Ascending aorta (tissue), 2 donors: ENCODE measurements around the gene GABRG3. TPM values are rescaled to one million over a fixed set of nuclear protein-coding genes. Genes with fewer than 3 reads are reported as not detected.

ENCODE experiments used
- DNase-seq, 2 donors: peaks; one replicate each; pipeline ENCODE4 v3.0.0-alpha.2; 2019; ENCODE audit warnings: low spot score in 2 of 2
- H3K27ac ChIP-seq, 2 donors: fragments of 200-600 bp; sonication (generic); one replicate each; pipeline ENCODE4 v1.5.1; 2016 to 2017; ENCODE audit warnings: mild to moderate bottlenecking in 1 of 2
- H3K27me3 ChIP-seq: fragments of 200-600 bp; sonication (generic); one replicate; pipeline ENCODE4 v1.5.1; 2017
- H3K36me3 ChIP-seq, 2 donors: fragments of 200-600 bp; sonication (generic); one replicate each; pipeline ENCODE4 v1.5.1; 2016
- H3K4me1 ChIP-seq, 2 donors: fragments of 200-600 bp; sonication (generic); one replicate each; pipeline ENCODE4 v1.5.1; 2016 to 2017; ENCODE audit warnings: mild to moderate bottlenecking in 1 of 2
- H3K4me3 ChIP-seq, 2 donors: fragments of 200-600 bp; sonication (generic); one replicate each; pipeline ENCODE4 v1.5.1; 2016 to 2017; ENCODE audit warnings: mild to moderate bottlenecking in 1 of 2
- H3K9me3 ChIP-seq, 2 donors: fragments of 200-600 bp; sonication (generic); one replicate each; pipeline ENCODE4 v1.5.1; 2016
- CTCF ChIP-seq, 3 experiments: fragments of 200-600 bp in 2 of 3; fragments of 450-650 bp in 1 of 3; sonication (generic) in 2 of 3; IDR thresholded peaks; one replicate each; pipeline ENCODE4 v1.5.1; 2016 to 2019; ENCODE audit warnings: antibody characterized with exemption in 3 of 3, mild to moderate bottlenecking in 1 of 3, moderate library complexity in 1 of 3
- intact Hi-C: fragments of 100-400 bp; cut with DNase I; formaldehyde crosslinking; loops from one replicate; pipeline ENCODE4 v1.15.1; 2023
- total RNA-seq: library from RNA; depleted of rRNA; stranded (reverse); fragments of >200 nt; gene quantifications from one replicate; pipeline ENCODE4 v1.1.0, GENCODE V29; 2016

Gene GABRG3
- total RNA-seq, 1 donor from 2014 or later, result not detected

GRCh38 chr15:27084844-27085243, 113.9 kb downstream of the GABRG3 start:
- DNase-seq, result no peak
- no peaks in the 10 kb centered on the region for H3K27me3 ChIP-seq
- intact Hi-C loops, result no loop called here
- no peaks in the 10 kb centered on the region for H3K36me3 ChIP-seq
- H3K9me3 ChIP-seq, result peaks cover 0 to 9% of the 10 kb centered on the region in 2 donors
- no peak overlapping the region for H3K27ac ChIP-seq
- no peak for TF ChIP-seq CTCF (IDR thresholded peaks at IDR 0.05)
- no peak overlapping the region for H3K4me3 ChIP-seq
- H3K4me1 ChIP-seq, result no peaks in the 10 kb centered on the region

- H3K36me3 ChIP-seq, result no peaks in the 10 kb centered on the region
- no peaks in the 10 kb centered on the region for H3K27me3 ChIP-seq
- H3K9me3 ChIP-seq, result peaks cover 0 to 10% of the 10 kb centered on the region in 2 donors
- no peaks in the 10 kb centered on the region for H3K4me1 ChIP-seq
- DNase-seq, result no peak
- H3K4me3 ChIP-seq, result no peak overlapping the region
- H3K27ac ChIP-seq, result no peak overlapping the region
- TF ChIP-seq CTCF (IDR thresholded peaks at IDR 0.05), result no peak
- intact Hi-C loops, result no loop called here
These were observed 115.2 kb downstream of the GABRG3 start for GRCh38 chr15:27086149-27086548.

- Histone ChIP-seq H3K36me3 (no peaks in the 10 kb centered on the region), H3K4me3 (no peak overlapping the region), H3K4me1 (no peaks in the 10 kb centered on the region), H3K27ac (no peak overlapping the region), H3K9me3 (peaks cover 0 to 10% of the 10 kb centered on the region in 2 donors), H3K27me3 (no peaks in the 10 kb centered on the region)
- no peak for DNase-seq
- intact Hi-C loops, result no loop called here
- no peak for TF ChIP-seq CTCF (IDR thresholded peaks at IDR 0.05)
These were observed 115.8 kb downstream of the GABRG3 start for GRCh38 chr15:27086805-27087204.

- Histone ChIP-seq H3K36me3 (no peaks in the 10 kb centered on the region), H3K4me1 (no peaks in the 10 kb centered on the region), H3K27ac (no peak overlapping the region), H3K27me3 (no peaks in the 10 kb centered on the region), H3K4me3 (no peak overlapping the region), H3K9me3 (peaks cover 0 to 10% of the 10 kb centered on the region in 2 donors)
- TF ChIP-seq CTCF (IDR thresholded peaks at IDR 0.05), result no peak
- intact Hi-C loops, result no loop called here
- DNase-seq, result no peak
These were observed 116.9 kb downstream of the GABRG3 start for GRCh38 chr15:27087651-27088583.

- H3K27me3 ChIP-seq, result no peaks in the 10 kb centered on the region
- no peaks in the 10 kb centered on the region for H3K4me1 ChIP-seq
- TF ChIP-seq CTCF (IDR thresholded peaks at IDR 0.05), result no peak
- H3K36me3 ChIP-seq, result no peaks in the 10 kb centered on the region
- intact Hi-C loops, result no loop called here
- no peak overlapping the region for H3K4me3 ChIP-seq
- DNase-seq, result no peak
- H3K9me3 ChIP-seq, result peaks cover 0 to 10% of the 10 kb centered on the region in 2 donors
- no peak overlapping the region for H3K27ac ChIP-seq
These were observed 117.7 kb downstream of the GABRG3 start for GRCh38 chr15:27088584-27089232.
